ENCODE measurements around the gene TMC7.
A peak's percentile ranks its signal among the peaks of the same experiment; 100 is the strongest.

TMC7 gene

GRCh38 chr16:19031738-19032137, 48.0 kb downstream of the TMC7 start:
- DNase-seq, result no peak

GRCh38 chr16:19033761-19034160, 50.0 kb downstream of the TMC7 start:
- no peak for DNase-seq

- DNase-seq, result no peak
These were observed 56.7 kb downstream of the TMC7 start for GRCh38 chr16:19040400-19040799.

- no peak for DNase-seq
These were observed 61.0 kb downstream of the TMC7 start for GRCh38 chr16:19044769-19045168.

- DNase-seq, result no peak
These were observed 62.3 kb downstream of the TMC7 start for GRCh38 chr16:19046062-19046461.

GRCh38 chr16:19062706-19063105, 79.0 kb downstream of the TMC7 start:
- DNase-seq, result no peak

GRCh38 chr16:19066988-19067348, 83.2 kb downstream of the TMC7 start:
- DNase-seq, result no peak

- DNase-seq, result peak; percentile 100
These were observed 83.9 kb downstream of the TMC7 start, which contains the start of gene COQ7 for GRCh38 chr16:19067349-19068236. TSS of gene COQ7 (plus strand) at chr16:19067614. CDS start at chr16:19067665, 51 bp downstream.

GRCh38 chr16:19068237-19068815, 84.6 kb downstream of the TMC7 start:
- peak; percentile 21 for DNase-seq

- no peak for DNase-seq
These were observed 88.4 kb downstream of the TMC7 start for GRCh38 chr16:19071811-19072777.

GRCh38 chr16:19073344-19073743, 89.6 kb downstream of the TMC7 start:
- no peak for DNase-seq

- no peak for DNase-seq
These were observed 90.1 kb downstream of the TMC7 start for GRCh38 chr16:19073863-19074262.

- no peak for DNase-seq
These were observed 91.8 kb downstream of the TMC7 start for GRCh38 chr16:19075511-19075910.

- DNase-seq, result no peak
These were observed 94.1 kb downstream of the TMC7 start for GRCh38 chr16:19077879-19078278.

- DNase-seq, result no peak
These were observed 99.9 kb downstream of the TMC7 start for GRCh38 chr16:19083670-19084069.

GRCh38 chr16:19084139-19084538, 100.4 kb downstream of the TMC7 start:
- DNase-seq, result no peak

- no peak for DNase-seq
These were observed 101.1 kb downstream of the TMC7 start for GRCh38 chr16:19084879-19085278.

GRCh38 chr16:19085679-19086200, 102.0 kb downstream of the TMC7 start:
- DNase-seq, result no peak

GRCh38 chr16:19086322-19087199, 102.8 kb downstream of the TMC7 start:
- peak; percentile 89 for DNase-seq

- no peak for DNase-seq
These were observed 104.7 kb downstream of the TMC7 start for GRCh38 chr16:19088341-19088916.

- DNase-seq, result no peak
These were observed 105.7 kb downstream of the TMC7 start for GRCh38 chr16:19089410-19089955.

Data from right kidney (tissue), 1 donor.